C1 segment of cervical spinal cord (tissue), 14 donors: ENCODE measurements around the gene GAREM1.
"Not testable (repeated sequence)": the region's sequence is repeated elsewhere in the genome, so short reads cannot be mapped to it uniquely, and the experiment has no call there.

ENCODE experiments used
- DNase-seq, 14 donors: peaks; one replicate each; lab custom pipeline; 2025; lab: John Stamatoyannopoulos, UW

Gene GAREM1

GRCh38 chr18:32258558-32259204 lies 212.0 kb downstream of the GAREM1 start:
- no peak for DNase-seq

- DNase-seq: no peak
Measured at GRCh38 chr18:32258148-32258547, 212.5 kb downstream of the GAREM1 start.

GRCh38 chr18:32257084-32257785 lies 213.4 kb downstream of the GAREM1 start:
- DNase-seq: peak in 1 of 14 donors; percentile 4

GRCh38 chr18:32255570-32255969 lies 215.1 kb downstream of the GAREM1 start:
- DNase-seq: no peak

GRCh38 chr18:32252141-32252860 lies 218.4 kb downstream of the GAREM1 start:
- no peak for DNase-seq

- no peak for DNase-seq
Measured at GRCh38 chr18:32251466-32251865, 219.2 kb downstream of the GAREM1 start.

DNA sequence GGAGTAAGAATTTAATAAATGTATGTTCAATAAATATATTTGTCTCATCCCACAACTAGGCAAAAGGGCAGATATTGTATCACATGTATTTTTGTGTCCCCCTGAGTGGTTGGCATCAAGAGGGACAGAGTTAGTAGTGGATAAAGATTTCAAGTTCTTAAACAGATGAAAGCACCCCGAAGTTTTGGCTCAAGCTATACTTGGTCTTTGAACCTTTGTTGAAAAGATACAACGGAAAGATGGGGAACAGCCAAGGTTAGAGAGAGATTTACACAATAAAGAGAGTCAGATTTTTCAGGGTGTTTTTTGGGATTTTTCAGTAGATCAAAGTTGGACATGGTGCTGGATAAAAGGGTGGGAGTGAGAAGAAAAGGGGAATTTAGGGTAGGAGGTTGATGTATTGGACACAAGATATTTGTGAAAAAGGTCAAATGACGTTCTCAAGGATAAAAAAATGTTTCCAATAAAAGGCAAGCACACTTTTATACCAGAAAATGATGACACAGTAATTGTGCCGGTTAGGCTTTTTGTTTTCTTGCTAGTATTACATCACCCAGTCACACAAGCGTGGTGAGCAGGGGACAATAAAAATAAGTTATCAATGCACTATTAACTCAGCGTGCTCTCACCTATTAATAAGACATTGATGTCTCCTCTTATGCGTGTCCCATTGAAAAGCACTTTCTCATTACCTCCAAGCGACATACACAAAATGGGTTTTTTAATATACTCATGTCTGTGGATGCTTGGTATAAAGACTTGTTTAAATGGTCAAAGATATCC lies 221.3 kb downstream of the GAREM1 start:
- no peak for DNase-seq

- no peak for DNase-seq
Measured at GRCh38 chr18:32244881-32245280, 225.8 kb downstream of the GAREM1 start.

DNA sequence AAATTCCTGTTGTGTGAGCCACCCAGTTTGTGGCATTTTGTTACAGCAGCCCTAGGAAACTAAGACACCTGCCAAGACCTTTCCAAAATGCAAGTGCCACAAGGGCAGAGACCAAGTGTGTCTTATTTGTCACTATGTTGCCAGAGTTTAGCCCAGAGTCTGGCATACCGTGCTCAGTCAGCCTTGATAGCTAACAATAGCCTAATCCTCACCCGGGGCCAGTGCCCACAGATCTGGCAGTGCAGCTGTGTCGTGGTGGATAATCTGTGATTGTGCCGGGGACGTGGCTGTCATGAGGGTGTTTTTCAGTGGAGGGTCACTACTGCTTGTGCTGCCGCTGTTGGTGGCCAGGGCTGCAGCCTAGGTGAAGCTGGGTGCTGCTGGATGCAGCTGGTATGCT lies 227.3 kb downstream of the GAREM1 start:
- peak in 1 of 14 donors; percentile 1 for DNase-seq

- DNase-seq: no peak
Measured at GRCh38 chr18:32242395-32242794, 228.3 kb downstream of the GAREM1 start.

DNA sequence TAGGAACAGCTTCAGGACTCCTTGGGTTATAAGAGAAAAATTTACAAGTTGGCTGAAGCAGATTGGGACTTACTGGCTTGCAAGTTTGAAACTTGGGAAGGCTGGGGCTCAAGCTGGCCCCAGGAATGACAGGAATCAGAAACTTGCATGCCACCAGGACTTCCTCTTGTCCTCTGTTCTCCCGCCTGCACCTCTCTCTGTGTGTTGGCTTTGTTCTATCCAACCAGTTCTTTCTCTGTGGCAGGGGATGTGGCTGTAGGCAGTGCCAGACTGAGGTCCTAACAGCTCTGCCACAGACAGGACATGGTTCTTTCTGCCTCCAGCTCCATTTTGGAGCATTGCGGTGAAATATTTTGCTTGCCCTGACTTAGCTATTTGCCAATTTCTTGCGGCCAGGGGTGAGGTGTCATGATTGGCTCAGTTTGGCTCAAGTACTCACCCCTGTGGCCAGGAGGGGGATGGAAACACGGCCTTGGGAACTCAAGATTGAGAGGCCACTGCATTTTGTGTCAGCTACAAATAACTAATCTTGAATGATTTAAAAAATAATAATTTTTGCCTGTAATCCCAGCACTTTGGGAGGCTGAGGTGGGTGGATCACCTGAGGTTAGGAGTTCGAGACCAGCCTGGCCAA lies 231.9 kb downstream of the GAREM1 start:
- DNase-seq: no peak

DNA sequence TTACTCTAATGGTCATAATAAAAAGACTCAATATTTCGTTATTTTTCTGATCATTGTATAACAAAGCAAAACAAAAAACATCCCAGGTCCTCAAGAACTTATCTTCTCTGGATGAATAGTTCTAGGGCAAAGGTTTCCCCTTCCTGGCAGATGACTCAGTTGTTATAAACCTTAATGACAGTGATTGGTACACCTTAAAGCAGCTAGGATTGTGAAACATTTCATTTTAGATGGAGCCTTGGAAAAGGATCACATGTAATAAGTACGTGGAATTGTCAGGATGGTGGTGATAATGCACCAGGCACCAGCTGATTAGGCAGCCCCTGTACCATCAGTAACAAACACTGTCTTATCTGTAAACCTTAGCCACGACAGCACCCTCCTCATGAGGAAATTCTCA lies 233.6 kb downstream of the GAREM1 start:
- DNase-seq: no peak

DNA sequence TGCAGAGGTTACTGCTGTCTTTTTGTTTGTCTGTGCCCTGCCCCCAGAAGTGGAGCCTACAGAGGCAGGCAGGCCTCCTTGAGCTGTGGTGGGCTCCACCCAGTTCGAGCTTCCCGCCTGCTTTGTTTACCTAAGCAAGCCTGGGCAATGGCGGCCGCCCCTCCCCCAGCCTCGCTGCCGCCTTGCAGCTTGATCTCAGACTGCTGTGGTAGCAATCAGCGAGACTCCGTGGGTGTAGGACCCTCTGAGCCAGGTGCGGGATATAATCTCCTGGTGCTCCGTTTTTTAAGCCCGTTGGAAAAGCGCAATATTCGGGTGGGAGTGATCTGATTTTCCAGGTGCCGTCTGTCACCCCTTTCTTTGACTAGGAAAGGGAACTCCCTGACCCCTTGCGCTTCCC lies 237.3 kb downstream of the GAREM1 start:
- DNase-seq: not testable (repeated sequence)

DNA sequence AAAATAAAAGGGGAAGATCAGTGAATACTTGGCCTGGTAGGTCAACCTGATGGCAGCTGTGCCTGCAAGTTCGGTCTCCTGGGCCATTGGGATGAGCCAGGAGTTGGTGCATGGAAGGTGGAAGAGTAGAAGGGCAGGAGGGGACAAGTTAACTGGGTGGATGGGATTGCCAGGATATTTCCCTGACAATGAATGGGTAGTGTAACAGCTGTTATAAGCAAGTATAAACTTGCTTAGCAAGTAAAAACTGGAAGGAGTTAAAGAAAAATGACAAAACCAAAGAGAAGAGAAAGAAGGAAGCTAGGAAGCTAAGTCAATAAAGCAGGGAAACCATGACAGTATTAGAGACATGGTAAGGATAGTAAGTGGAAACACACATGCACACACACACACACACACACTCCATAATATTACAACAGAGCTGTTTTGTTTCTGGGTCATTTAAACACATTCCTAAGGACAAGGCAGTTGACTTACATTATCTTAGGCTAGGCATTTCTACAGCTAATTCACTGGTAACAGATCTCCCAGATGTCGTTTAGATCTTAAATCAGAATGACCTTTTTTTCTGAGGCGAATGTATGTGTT lies 251.2 kb downstream of the GAREM1 start:
- no peak for DNase-seq

GRCh38 chr18:32216390-32216789 lies 254.3 kb downstream of the GAREM1 start:
- DNase-seq: no peak

GRCh38 chr18:32213693-32214092 lies 257.0 kb downstream of the GAREM1 start:
- no peak for DNase-seq
